ENCODE measurements around the gene ERN1.

GRCh38 chr17:64135000-64135399 lies 5.1 kb upstream of the ERN1 start:
- TF ChIP-seq CTCF (IDR thresholded peaks at IDR 0.05) (no peak), POLR2A (IDR thresholded peaks at IDR 0.05) (no peak)
